GM12864 (cell line): Measurements from ENCODE around the gene LRFN3.

Experiments used
- DNase-seq: peaks from one replicate; pipeline ENCODE4 v3.0.0-alpha.2; 2011; ENCODE audit warnings: low read depth
- H3K4me3 ChIP-seq: 2 replicates; pipeline ENCODE4 v1.5.1; 2011; ENCODE audit warnings: mild to moderate bottlenecking, low read depth, low read length, control low read depth
- TF ChIP-seq, protein P1 (sequence below): IDR thresholded peaks from 2 replicates; pipeline ENCODE4 v1.5.1; 2011; ENCODE audit warnings: low read depth, mild to moderate bottlenecking, moderate library complexity, low read length, control low read depth, inconsistent platforms; ENCODE audit errors: missing control alignments

LRFN3 gene

DNA sequence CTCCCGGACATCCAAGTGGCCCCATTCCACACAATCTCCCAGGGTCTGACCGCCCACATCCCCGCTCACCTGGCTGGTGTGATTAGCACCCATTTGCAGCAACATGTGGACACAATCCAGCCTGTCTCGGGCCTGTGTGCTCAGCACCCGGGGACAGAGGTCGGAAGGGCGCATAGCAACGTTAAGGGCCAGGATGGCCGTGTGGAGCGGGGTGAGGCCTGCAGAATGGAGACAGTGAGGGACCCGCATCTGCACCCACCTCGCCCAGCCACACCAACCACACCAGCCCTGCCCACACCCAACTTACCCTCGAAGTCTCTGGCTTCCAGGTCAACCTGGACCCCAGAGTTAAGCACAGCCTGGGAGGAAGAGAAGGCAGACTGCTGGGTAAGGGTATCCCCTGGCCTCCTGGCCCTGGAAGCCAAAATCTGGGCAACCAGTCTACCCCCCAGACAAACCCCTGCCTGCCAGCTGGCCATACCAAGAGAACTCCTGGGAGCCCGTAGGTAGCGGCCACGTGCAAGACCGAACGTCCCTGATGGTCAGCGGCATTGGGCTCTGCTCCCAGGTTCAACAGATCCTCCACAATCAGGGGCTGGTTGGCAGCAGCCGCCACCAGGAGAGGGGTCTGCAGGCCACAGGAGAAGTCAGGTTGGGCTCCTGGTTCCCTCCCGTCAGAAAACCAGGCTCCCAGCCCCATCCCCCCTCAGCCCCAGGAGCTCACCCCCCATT lies 40.1 kb upstream of the LRFN3 start:
- DNase-seq, result no peak
- no peak overlapping the region for H3K4me3 ChIP-seq
- TF ChIP-seq, protein P1, sequence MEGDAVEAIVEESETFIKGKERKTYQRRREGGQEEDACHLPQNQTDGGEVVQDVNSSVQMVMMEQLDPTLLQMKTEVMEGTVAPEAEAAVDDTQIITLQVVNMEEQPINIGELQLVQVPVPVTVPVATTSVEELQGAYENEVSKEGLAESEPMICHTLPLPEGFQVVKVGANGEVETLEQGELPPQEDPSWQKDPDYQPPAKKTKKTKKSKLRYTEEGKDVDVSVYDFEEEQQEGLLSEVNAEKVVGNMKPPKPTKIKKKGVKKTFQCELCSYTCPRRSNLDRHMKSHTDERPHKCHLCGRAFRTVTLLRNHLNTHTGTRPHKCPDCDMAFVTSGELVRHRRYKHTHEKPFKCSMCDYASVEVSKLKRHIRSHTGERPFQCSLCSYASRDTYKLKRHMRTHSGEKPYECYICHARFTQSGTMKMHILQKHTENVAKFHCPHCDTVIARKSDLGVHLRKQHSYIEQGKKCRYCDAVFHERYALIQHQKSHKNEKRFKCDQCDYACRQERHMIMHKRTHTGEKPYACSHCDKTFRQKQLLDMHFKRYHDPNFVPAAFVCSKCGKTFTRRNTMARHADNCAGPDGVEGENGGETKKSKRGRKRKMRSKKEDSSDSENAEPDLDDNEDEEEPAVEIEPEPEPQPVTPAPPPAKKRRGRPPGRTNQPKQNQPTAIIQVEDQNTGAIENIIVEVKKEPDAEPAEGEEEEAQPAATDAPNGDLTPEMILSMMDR, result no peak

GRCh38 chr19:35896643-35897040 lies 39.5 kb upstream of the LRFN3 start:
- H3K4me3 ChIP-seq, result no peak overlapping the region
- TF ChIP-seq, protein P1, result no peak
- DNase-seq, result no peak

DNA sequence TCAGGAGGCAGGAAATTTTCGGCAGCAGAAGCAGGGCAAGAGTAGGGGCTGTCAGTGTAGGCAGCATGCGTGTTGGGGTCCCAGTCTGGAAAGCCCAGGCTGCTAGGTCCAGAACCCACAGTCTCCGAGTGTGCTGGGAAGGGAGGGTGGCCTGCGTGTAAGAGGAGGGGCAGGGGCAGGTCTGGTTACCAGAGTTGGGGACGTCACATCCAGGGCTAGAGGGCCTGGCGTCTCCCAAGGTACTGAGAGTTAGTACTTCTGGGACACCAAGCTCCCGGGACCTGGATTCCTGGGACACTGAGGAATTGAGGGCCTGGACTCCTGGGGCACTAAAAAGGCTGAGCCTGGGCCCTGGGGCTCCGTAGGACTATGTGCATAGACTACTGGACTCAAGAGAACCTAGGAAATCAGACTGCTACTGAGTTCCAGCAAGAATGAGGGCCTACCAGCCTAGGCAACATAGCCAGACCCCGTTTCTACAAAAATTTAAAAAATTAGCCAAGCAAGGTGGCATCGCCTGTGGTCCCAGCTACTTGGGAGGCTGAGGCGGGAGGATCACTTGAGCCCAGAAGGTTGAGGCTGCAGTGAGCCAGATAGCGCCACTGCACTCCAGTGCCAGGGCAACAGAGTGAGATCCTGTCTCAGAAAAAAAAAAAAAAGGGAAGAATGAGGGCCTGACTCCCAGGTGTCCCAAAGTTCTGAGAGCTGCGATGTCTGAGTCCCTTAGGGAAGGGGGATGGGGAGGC lies 38.3 kb upstream of the LRFN3 start:
- H3K4me3 ChIP-seq, result peak overlapping the region; percentile 93
- no peak for DNase-seq
- TF ChIP-seq, protein P1, result no peak

- TF ChIP-seq, protein P1, result no peak
- DNase-seq, result no peak
- H3K4me3 ChIP-seq, result peak overlapping the region; percentile 93
These were observed 37.7 kb upstream of the LRFN3 start for GRCh38 chr19:35898499-35898809.

- peak; percentile 78 for DNase-seq
- H3K4me3 ChIP-seq, result peak overlapping the region; percentile 93
- TF ChIP-seq, protein P1, result no peak
These were observed 36.5 kb upstream of the LRFN3 start for GRCh38 chr19:35899547-35900214.

- no peak for DNase-seq
These were observed 35.0 kb upstream of the LRFN3 start for GRCh38 chr19:35901055-35901644.

More at GRCh38 chr19:35901055-35901644, 35.0 kb upstream of the LRFN3 start:
- TF ChIP-seq, protein P1, result no peak
- H3K4me3 ChIP-seq, result peak overlapping the region; percentile 93
